ENCODE results near the gene GCK. TPM values are rescaled to one million over a fixed set of nuclear protein-coding genes. Genes with fewer than 3 reads are reported as not detected.
A peak's percentile ranks its signal among the peaks of the same experiment; 100 is the strongest.

The GCK gene
- polyA plus RNA-seq, 1 of the 3 experiments (the other 2 are of a cell fraction), result 1.6 TPM

- no peak overlapping the region for H3K9ac ChIP-seq
- H4K20me1 ChIP-seq (ENCODE audit: insufficient read depth), result no peaks in the 10 kb centered on the region
- H3K4me3 ChIP-seq (ENCODE audit: low read depth in 2 of 2, low read length in 1 of 2), result no peak overlapping the region
- H3K36me3 ChIP-seq (replicated peaks in 1 of 2; ENCODE audit: control insufficient read depth in 1 of 2, insufficient read depth in 2 of 2, low read length in 1 of 2), result no peaks in the 10 kb centered on the region
- H3F3A ChIP-seq (replicated peaks; ENCODE audit: insufficient read depth), result peaks cover 8% of the 10 kb centered on the region
- WGBS (ENCODE audit: low lambda C conversion rate), result 83% methylated on average over 6 of the region's 6 CpGs
- H3K9me3 ChIP-seq, result no peaks in the 10 kb centered on the region
- H3K79me2 ChIP-seq (ENCODE audit: insufficient read depth), result no peaks in the 10 kb centered on the region
- DNase-seq, result peak; percentile 29
- no peaks in the 10 kb centered on the region for H3K27me3 ChIP-seq (ENCODE audit: insufficient read depth)
- no peak overlapping the region for H3K27ac ChIP-seq (ENCODE audit: low read depth in 2 of 2, low read length in 1 of 2)
- H3K4me1 ChIP-seq (ENCODE audit: control insufficient read depth in 1 of 2, insufficient read depth in 2 of 2, low read depth in 1 of 2, low read length in 1 of 2), result peaks cover 0 to 15% of the 10 kb centered on the region in 2 experiments; a peak in 1 of 4 replicates
- no peak overlapping the region for H2AFZ ChIP-seq (ENCODE audit: low read depth)
- ChIA-PET POLR2A (no interaction called here), CTCF (interaction anchor here (0.9 to 1.1 kb wide), 2 partner anchors 13 to 53 kb away, joined by 3 read pairs; no protein-coding TSS in a partner anchor)
- H3K4me2 ChIP-seq, result no peak overlapping the region
- TF ChIP-seq REST (IDR thresholded peaks at IDR 0.05; ENCODE audit: low read depth, low read length) (no peak), TEAD4 (IDR thresholded peaks at IDR 0.05; ENCODE audit: borderline replicate concordance, insufficient read depth) (no peak), SMC3 (IDR thresholded peaks at IDR 0.05; ENCODE audit: low read depth, low read length) (no peak), EZH2phosphoT487 (IDR thresholded peaks at IDR 0.05; ENCODE audit: borderline replicate concordance, low read depth) (no peak), USF2 (IDR thresholded peaks at IDR 0.05; ENCODE audit: borderline replicate concordance, low read depth, low read length) (no peak), ZBTB33 (IDR thresholded peaks at IDR 0.05; ENCODE audit: borderline replicate concordance, low read depth) (no peak), NRF1 (IDR thresholded peaks at IDR 0.05; ENCODE audit: low read depth, low read length) (no peak), NFIC (IDR thresholded peaks at IDR 0.05; ENCODE audit: borderline replicate concordance) (no peak), RFX5 (IDR thresholded peaks at IDR 0.05; ENCODE audit: low read length) (no peak), GABPA (IDR thresholded peaks at IDR 0.05; ENCODE audit: low read depth) (no peak), RAD21 (IDR thresholded peaks at IDR 0.05; ENCODE audit: low read length) (no peak), FOXJ3 (CRISPR knock-in tag; IDR thresholded peaks at IDR 0.05) (no peak), CTCF (IDR thresholded peaks at IDR 0.05) (no peak), MXI1 (IDR thresholded peaks at IDR 0.05; ENCODE audit: low read depth, low read length) (no peak), CHD2 (IDR thresholded peaks at IDR 0.05; ENCODE audit: low read length, partially characterized antibody) (no peak)
- H3K9me2 ChIP-seq, result no peaks in the 10 kb centered on the region
Measured at GRCh38 chr7:44144426-44144967, 44.7 kb downstream of the GCK start.

Data from SK-N-SH (cell line).